HCEC 1CT (cell line): ENCODE results near the gene UBE2R2.
"Not testable (repeated sequence)": the region's sequence is repeated elsewhere in the genome, so short reads cannot be mapped to it uniquely, and the experiment has no call there.

Source experiments
- DNase-seq: peaks from one replicate; pipeline ENCODE4 v3.0.0-alpha.2; 2017

Gene UBE2R2

DNA sequence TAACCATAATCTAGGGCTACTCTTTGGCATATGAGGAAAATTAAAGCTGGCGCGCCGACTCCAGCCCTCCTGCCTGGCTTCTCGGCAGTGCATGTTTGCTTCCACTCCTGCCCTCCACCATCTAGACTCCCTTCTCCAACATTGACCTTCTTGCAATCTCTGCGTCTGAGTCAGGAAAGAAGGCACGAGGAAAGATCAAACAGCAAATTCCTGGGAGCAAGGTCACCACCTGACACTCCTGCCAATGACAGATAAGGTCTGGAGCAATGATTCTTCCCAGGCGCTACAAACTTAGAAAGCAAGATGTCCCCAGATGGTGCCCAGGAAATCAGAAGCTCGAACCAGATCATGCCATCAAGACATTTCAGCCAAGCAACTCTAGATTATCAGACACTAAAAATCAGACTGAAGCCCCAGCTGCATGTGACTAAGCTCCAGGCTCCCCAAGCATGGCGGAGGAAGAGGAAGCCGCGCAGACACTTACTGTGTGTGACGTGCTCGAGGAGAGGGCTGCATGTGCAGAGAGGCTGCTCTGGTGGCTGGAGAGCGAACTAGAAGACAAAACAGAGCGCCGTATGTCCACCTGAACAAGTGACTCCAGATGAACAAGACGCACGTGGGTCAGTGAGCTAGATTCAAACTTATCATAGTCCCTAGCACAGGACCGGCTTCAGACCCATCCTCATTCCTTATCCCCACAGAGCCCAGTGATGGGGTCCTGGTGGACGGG, 115.3 kb downstream of the UBE2R2 start:
- no peak for DNase-seq

DNA sequence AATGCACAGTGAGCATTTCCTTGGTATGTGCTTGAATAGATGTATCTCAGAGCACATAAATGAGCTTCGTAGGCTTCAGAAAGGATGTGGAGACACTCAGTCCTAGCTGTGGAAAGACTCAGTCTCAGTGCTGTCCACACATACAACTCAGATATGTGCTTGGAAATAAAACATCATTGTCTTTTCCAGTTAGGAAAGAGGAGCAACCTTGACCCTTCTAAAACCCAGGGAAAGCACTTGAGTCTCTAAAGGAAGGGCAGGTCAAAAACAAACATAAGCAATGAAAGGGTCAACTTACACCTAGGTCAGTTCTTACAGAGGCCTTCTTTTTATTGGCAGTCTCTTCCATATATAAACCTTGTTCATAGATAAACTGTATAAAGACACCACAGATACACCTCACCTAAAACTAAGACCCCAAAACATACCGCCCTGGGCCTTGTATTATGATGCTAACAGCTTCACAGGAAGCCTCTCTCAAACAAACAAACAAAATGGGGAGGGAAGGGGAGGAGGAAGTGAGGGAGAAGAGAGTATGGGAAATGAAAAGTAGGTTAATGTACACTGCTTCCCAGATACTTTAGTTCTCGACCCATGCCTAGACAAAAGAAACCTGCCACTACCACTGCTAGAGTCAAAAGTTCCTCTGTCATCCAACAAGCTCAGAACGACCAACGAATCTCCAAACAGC, 117.4 kb downstream of the UBE2R2 start:
- no peak for DNase-seq

DNA sequence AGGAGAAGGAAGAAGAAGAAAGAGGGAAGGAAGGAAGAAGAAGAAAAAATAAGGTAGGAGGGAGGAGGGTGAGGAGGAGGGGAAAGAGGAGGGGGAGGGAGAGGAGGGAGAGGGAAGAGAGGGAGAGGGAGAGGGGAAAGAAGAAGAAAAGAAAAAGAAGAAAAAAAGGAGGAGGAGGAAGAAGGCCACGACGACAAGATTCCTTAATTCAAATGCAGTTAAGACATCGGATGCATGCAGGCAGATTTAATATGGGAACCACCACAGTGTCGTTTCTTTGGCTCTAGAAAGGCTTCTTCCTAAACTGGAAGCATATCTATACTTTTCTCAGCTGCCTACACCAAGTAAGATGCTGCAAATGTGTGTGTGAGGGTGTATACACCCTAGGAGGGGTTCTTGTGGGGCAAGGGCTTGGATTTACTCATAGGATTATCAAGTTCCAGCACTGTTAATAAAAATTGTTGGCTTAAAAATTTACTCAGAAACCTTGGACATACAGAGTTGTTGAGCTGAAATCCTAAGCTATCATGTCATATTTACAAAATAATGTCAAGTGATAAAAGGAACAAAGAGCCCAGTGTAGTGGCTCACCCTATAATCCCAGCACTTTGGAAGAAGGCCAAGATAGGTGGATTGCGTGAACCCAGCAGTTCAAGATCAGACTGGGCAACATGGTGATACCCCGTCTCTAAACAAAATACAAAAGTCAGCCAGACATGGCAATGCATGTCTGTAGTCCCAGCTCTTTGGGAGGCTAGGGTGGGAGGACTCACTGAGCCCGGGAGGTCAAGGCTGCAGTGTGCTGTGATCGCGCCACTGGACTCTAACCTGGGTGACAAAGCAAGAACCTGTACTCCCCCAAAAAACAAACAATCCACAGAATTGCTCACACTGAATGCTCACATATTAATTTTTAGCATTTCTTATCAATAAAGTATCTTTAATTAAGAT, 123.2 kb downstream of the UBE2R2 start:
- no peak for DNase-seq

DNA sequence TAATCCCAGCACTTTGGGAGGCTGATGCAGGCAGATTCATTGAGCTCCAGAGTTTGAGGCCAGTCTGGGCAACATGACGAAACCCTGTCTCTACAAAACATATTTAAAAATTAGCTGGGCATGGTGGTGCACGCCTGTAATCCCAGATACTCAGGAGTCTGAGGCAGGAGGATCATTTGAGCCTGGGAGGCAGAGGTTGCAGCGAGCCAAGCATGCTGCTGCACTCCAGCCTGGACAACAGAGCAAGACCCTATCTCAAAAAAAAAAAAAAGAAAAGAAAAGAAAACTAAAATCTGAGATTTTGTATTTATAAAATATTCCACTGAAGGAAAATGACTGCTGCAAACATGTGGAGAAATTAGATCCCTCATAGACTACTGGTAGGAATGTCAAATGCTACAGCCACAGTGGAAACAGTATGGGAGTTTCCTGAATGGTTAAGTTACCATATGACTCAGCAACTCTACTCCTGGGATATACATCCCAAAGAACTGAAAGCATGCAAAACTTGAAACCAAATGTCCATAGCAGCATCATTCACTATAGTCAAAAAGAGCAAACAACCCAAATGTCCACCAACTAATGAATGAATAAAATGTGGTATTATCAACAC, 125.6 kb downstream of the UBE2R2 start:
- DNase-seq = peak; percentile 77

DNA sequence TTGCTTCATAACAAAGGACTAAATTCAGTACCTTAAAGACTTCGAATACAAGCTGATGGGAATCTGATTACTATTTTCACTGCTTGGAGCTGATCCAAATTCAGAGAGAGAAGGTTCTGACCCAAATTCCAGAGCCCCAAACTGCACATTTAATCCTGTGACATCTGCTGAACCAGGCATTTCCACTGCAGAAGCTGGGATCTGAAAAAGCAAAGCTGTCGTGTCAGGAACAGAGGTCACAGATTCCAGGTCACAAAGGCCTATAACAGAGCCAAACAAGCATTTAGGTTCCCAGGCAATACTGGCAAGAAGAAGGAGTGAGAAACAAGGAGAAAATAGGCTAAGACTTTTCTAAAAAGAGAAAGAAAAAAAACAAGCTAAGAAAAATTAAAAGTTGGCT, 126.4 kb downstream of the UBE2R2 start:
- DNase-seq = no peak

DNA sequence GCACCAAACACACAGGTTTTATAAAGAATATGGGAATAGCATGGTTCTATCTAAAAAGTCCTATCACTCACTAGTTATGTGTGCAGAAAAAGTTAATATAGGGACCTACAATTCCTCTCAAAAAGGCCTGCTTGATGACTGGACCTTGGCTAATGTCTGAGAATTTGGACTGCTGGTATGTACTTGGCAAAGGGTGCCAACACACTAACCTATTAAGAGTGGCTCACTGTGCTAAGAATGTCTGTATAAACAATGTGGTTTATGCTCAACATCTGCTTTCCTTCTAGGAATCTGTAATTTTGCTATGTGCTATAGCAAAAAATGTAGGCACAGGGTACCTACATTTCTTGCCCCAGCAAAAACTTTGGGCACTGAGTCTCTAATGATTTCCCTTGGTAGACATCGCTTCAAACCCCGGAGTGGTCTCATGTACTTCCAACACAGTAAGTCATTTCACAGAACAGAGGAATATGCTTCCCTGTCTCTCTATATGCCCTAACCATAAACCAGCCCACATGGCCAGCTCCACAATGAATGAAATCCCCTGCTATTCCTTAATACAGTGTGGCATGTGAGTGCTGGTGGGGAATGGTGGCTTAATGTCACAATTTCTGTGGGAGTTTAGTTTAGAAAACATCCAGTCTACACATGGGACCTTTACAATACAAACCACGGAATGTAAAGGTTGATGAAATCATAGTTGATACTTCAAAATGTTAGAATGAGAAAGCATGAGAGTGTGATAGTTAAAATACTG, 130.0 kb downstream of the UBE2R2 start:
- peak; percentile 97 for DNase-seq

DNA sequence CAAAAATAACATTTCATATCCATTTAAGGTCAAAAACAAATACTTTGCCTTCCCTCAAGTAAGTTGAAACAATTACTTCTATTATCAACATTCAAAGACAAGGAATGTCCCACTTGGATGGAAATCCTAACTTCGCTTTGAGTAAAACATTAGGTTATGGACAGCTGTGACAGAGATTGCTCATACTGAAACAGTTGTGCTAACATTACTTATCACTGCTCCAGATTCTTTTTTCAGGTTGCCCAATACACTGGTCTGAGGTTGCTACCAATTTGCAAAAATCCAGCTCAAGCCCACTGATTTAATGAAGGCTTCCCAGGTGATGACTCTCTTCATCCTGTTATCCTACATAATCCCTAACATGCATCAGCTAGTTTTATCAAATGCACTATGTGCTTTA, 133.4 kb downstream of the UBE2R2 start:
- DNase-seq = no peak

DNA sequence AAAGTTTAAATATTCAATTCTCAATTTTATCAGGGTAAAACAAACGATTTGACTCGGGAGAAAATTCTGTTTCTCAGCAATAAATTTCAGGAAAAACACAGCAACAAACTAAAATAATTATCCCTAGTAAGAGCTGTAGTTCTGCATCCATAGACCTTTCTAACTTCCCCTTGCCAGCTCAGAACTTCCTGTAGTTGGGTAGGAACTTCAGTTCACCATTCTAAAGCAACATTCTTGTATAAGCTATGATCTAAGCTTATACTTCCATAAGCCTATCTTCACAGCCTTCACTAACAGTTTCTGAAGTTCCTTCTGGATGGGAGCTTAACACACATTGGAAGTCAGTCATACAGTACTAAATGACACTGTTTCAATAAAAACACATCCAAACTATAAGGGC, 135.1 kb downstream of the UBE2R2 start:
- DNase-seq = no peak

DNA sequence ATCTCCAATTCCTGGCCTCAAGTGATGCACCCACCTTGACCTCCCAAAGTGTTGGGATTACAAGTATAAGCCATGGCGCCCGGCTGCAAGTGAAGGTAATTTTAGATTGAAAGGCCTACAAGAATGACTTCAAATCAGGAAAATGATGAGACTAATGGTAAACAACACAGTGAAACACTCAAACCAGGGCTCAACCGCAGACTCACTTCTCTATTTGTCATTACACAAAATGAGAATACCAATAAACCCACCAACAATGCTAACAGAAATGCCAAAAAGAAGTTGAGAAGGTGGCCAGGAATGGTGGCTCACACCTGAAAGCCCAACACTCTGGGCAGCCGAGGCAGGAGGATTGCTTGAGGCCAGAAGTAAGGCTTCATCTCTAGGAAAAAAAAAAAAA, 139.6 kb downstream of the UBE2R2 start:
- no peak for DNase-seq

DNA sequence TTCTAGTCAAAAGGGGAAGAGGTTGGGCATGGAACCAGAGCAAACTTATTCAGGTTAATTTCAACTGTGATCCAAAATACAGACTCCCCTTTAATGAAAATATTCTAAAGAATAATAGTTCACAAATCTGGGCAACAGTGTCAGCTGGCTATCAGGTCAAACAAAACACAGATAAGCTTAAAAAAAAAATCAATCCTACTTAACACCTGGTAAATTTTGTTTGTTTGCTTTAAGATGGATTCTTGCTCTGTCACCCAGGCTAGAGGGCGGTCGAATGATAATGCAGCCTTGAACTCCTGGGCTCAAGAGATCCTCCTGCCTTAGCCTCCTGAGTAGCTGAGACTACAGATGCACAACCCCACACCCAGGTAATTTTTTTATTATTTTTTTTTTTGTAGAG, 142.8 kb downstream of the UBE2R2 start:
- DNase-seq = no peak

DNA sequence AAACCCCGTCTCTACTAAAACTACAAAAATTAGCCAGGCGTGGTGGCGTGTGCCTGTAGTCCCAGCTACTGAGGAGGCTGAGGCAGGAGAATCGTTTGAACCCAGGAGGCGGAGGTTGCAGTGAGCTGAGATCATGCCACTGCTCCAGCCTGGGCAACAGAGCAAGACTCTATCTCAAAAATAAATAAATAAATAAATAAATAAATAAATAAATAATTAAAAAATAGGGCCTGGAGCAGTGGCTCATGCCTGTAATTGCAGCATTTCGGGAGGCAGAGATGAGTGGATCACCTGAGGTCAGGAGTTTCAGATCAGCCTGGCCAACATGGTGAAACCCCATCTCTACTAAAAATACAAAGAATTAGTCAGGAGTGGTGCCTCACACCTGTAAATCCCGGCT, 145.5 kb downstream of the UBE2R2 start:
- DNase-seq = not testable (repeated sequence)

DNA sequence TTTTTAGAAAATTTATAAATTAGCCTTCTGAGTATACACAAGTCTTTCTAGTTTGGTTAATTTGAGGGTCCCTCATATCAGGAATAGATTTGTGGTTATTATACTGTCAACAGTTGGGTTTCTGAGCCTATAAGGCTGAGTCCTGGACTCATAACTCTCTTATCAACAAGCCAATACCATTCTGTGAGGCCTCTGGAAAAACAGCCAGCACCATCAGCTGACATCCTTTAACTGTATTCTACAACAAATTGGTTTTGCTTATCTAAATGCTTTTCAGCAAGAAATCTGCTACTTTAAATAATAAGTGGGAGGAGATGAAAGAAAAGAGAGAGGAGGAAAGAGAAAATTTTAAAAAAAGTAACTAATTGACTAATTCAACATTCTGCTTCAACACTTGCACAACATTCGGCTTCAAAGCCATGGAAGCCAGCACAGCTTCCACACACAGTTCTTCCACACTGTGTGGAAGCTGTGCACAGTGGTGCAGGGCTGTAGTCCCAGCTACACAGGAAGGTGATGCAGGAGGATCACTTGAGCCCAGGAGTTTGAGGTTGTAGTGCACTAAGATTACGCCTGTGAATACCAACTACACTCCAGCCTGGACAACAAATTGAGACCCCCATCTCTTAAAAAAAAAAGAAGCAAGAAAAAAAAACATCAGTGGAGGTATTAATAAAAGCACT, 147.3 kb downstream of the UBE2R2 start:
- DNase-seq = no peak
